ENCODE measurements around the gene SPTBN4. TPM values are rescaled to one million over a fixed set of nuclear protein-coding genes. Genes with fewer than 3 reads are reported as not detected.

SPTBN4 gene
- total RNA-seq, 2 donors from 2014 or later: 0.79 to 2.0 TPM

GRCh38 chr19:40605216-40605971, 138.6 kb downstream of the SPTBN4 start:
- no peaks in the 10 kb centered on the region for H3K36me3 ChIP-seq (ENCODE audit: control insufficient read depth, insufficient read depth, low read length)
- no peaks in the 10 kb centered on the region for H3K9me3 ChIP-seq (ENCODE audit: control insufficient read depth, low read length)
- Mint-ChIP-seq H3K4me3 (peak overlapping the region; percentile 52), H3K9me3 (peaks cover 3% of the 10 kb centered on the region), H3K27me3 (ENCODE audit: insufficient read depth) (peaks cover 74% of the 10 kb centered on the region), H3K4me1 (peaks cover 24% of the 10 kb centered on the region), H3K27ac (peak overlapping the region; percentile 74), H3K36me3 (ENCODE audit: low read depth) (no peaks in the 10 kb centered on the region)
- H3K4me1 ChIP-seq (ENCODE audit: control insufficient read depth, insufficient read depth, low read length): peaks cover 9% of the 10 kb centered on the region
- WGBS, 2 experiments (ENCODE audit: insufficient coverage in 1 of 2, insufficient read length in 1 of 2): 2% methylated on average over 24 to 71 of the region's 71 CpGs
- H3K4me3 ChIP-seq (ENCODE audit: low read length): peak overlapping the region; percentile 76
- H3K27ac ChIP-seq (ENCODE audit: low read depth, low read length): no peak overlapping the region
- H3K27me3 ChIP-seq (ENCODE audit: control insufficient read depth, insufficient read depth, low read length, poor library complexity, severe bottlenecking): peaks cover 44% of the 10 kb centered on the region
- peak; percentile 87 for DNase-seq
- TF ChIP-seq CTCF (conservative IDR thresholded peaks at IDR 0.05): peak; percentile 21
- peak overlapping the region; percentile 32 for H3K9ac ChIP-seq (ENCODE audit: extremely low read depth, low read length, poor library complexity, severe bottlenecking)

- Mint-ChIP-seq H3K27me3 (ENCODE audit: insufficient read depth) (peaks cover 80% of the 10 kb centered on the region), H3K27ac (no peak overlapping the region), H3K36me3 (ENCODE audit: low read depth) (no peaks in the 10 kb centered on the region), H3K9me3 (peaks cover 3% of the 10 kb centered on the region), H3K4me1 (peaks cover 20% of the 10 kb centered on the region), H3K4me3 (peak overlapping the region; percentile 52)
- Histone ChIP-seq H3K9ac (ENCODE audit: extremely low read depth, low read length, poor library complexity, severe bottlenecking) (no peak overlapping the region), H3K27ac (ENCODE audit: low read depth, low read length) (no peak overlapping the region), H3K36me3 (ENCODE audit: control insufficient read depth, insufficient read depth, low read length) (no peaks in the 10 kb centered on the region), H3K4me1 (ENCODE audit: control insufficient read depth, insufficient read depth, low read length) (peaks cover 4% of the 10 kb centered on the region), H3K27me3 (ENCODE audit: control insufficient read depth, insufficient read depth, low read length, poor library complexity, severe bottlenecking) (peaks cover 40% of the 10 kb centered on the region), H3K4me3 (ENCODE audit: low read length) (no peak overlapping the region), H3K9me3 (ENCODE audit: control insufficient read depth, low read length) (no peaks in the 10 kb centered on the region)
- DNase-seq: peak; percentile 60
- no peak for TF ChIP-seq CTCF (conservative IDR thresholded peaks at IDR 0.05)
- 83 to 85% methylated on average over 26 to 31 of the region's 31 CpGs for WGBS, 2 experiments (ENCODE audit: insufficient coverage in 1 of 2, insufficient read length in 1 of 2)
Measured at GRCh38 chr19:40607311-40608239, 140.8 kb downstream of the SPTBN4 start.

GRCh38 chr19:40608240-40608621, 141.4 kb downstream of the SPTBN4 start:
- no peak overlapping the region for H3K27ac ChIP-seq (ENCODE audit: low read depth, low read length)
- H3K4me1 Mint-ChIP-seq: peaks cover 13% of the 10 kb centered on the region
- peaks cover 85% of the 10 kb centered on the region for H3K27me3 Mint-ChIP-seq (ENCODE audit: insufficient read depth)

More at GRCh38 chr19:40608240-40608621, 141.4 kb downstream of the SPTBN4 start:
- TF ChIP-seq CTCF (conservative IDR thresholded peaks at IDR 0.05): no peak
- Histone ChIP-seq H3K36me3 (ENCODE audit: control insufficient read depth, insufficient read depth, low read length) (no peaks in the 10 kb centered on the region), H3K9ac (ENCODE audit: extremely low read depth, low read length, poor library complexity, severe bottlenecking) (no peak overlapping the region), H3K4me3 (ENCODE audit: low read length) (no peak overlapping the region), H3K27me3 (ENCODE audit: control insufficient read depth, insufficient read depth, low read length, poor library complexity, severe bottlenecking) (peaks cover 40% of the 10 kb centered on the region), H3K9me3 (ENCODE audit: control insufficient read depth, low read length) (no peaks in the 10 kb centered on the region), H3K4me1 (ENCODE audit: control insufficient read depth, insufficient read depth, low read length) (peaks cover 2% of the 10 kb centered on the region)
- Mint-ChIP-seq H3K4me3 (no peak overlapping the region), H3K27ac (no peak overlapping the region), H3K36me3 (ENCODE audit: low read depth) (no peaks in the 10 kb centered on the region), H3K9me3 (peaks cover 3% of the 10 kb centered on the region)
- peak; percentile 39 for DNase-seq
- 92 to 100% methylated on average over 3 to 14 of the region's 14 CpGs for WGBS, 2 experiments (ENCODE audit: insufficient coverage in 1 of 2, insufficient read length in 1 of 2)

Measured in endodermal cell (in vitro differentiated cells).